Bronchial epithelial cell (primary cell): ENCODE results near the gene TMEM135. TPM values are rescaled to one million over a fixed set of nuclear protein-coding genes. Genes with fewer than 3 reads are reported as not detected.

Experiments used
- DNase-seq: peaks from one replicate; pipeline ENCODE4 v3.0.0-alpha.2; 2010; ENCODE audit warnings: low read depth
- FAIRE-seq: peaks from 2 replicates; lab custom pipeline; 2011; peaks lifted over from hg19 to GRCh38; lab: Jason Lieb, UNC
- H3K27me3 ChIP-seq: 2 replicates; pipeline ENCODE4 v1.5.1; 2011; ENCODE audit warnings: low read length; ENCODE audit not compliant: control insufficient read depth, insufficient read depth
- H3K36me3 ChIP-seq: 2 replicates; pipeline ENCODE4 v1.5.1; 2011; ENCODE audit warnings: low read length; ENCODE audit not compliant: control insufficient read depth, insufficient read depth
- H3K4me3 ChIP-seq: 2 replicates; pipeline ENCODE4 v1.5.1; 2011; ENCODE audit warnings: mild to moderate bottlenecking, low read depth, low read length, control low read depth
- total RNA-seq: library from RNA; depleted of rRNA; stranded (reverse); fragments of >200 nt; gene quantifications from 2 replicates; pipeline ENCODE4 v1.2.1, GENCODE V29; 2014
- TF ChIP-seq, protein P1 (sequence below): IDR thresholded peaks from 2 replicates; pipeline ENCODE4 v1.5.1; 2011; ENCODE audit warnings: mild to moderate bottlenecking, moderate library complexity, low read length, control low read depth, inconsistent platforms; ENCODE audit not compliant: insufficient read depth, severe bottlenecking

The TMEM135 gene
- total RNA-seq, 1 donor from 2014 or later = 6.8 TPM

DNA sequence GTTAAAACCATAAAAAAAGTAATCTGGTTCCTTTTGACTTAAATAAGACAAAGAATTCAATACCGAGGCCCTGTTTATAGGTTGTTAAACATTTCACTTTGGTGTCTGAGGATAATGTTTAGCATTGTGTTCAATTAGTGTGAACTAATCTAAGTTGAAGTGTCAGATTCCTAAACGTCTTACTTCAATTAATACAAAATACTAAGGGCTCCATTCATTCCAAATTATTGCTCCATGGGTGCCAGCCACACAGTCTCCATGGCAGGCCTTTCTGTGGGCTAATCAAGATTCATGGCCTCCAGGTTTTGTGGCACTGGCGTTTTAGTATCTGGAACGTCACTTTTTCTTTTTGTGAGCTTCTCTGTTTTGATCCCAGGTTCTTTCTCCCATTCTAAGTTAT is 89.4 kb downstream of the TMEM135 start:
- H3K4me3 ChIP-seq = no peak overlapping the region
- FAIRE-seq (no peak), DNase-seq (no peak)
- H3K36me3 ChIP-seq = no peaks in the 10 kb centered on the region
- TF ChIP-seq, protein P1, sequence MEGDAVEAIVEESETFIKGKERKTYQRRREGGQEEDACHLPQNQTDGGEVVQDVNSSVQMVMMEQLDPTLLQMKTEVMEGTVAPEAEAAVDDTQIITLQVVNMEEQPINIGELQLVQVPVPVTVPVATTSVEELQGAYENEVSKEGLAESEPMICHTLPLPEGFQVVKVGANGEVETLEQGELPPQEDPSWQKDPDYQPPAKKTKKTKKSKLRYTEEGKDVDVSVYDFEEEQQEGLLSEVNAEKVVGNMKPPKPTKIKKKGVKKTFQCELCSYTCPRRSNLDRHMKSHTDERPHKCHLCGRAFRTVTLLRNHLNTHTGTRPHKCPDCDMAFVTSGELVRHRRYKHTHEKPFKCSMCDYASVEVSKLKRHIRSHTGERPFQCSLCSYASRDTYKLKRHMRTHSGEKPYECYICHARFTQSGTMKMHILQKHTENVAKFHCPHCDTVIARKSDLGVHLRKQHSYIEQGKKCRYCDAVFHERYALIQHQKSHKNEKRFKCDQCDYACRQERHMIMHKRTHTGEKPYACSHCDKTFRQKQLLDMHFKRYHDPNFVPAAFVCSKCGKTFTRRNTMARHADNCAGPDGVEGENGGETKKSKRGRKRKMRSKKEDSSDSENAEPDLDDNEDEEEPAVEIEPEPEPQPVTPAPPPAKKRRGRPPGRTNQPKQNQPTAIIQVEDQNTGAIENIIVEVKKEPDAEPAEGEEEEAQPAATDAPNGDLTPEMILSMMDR = no peak
- H3K27me3 ChIP-seq = no peaks in the 10 kb centered on the region

GRCh38 chr11:87128372-87128771 is 90.6 kb downstream of the TMEM135 start:
- no peak overlapping the region for H3K4me3 ChIP-seq
- no peaks in the 10 kb centered on the region for H3K36me3 ChIP-seq
- no peak for DNase-seq
- TF ChIP-seq, protein P1 = no peak
- no peak for FAIRE-seq
- no peaks in the 10 kb centered on the region for H3K27me3 ChIP-seq

DNA sequence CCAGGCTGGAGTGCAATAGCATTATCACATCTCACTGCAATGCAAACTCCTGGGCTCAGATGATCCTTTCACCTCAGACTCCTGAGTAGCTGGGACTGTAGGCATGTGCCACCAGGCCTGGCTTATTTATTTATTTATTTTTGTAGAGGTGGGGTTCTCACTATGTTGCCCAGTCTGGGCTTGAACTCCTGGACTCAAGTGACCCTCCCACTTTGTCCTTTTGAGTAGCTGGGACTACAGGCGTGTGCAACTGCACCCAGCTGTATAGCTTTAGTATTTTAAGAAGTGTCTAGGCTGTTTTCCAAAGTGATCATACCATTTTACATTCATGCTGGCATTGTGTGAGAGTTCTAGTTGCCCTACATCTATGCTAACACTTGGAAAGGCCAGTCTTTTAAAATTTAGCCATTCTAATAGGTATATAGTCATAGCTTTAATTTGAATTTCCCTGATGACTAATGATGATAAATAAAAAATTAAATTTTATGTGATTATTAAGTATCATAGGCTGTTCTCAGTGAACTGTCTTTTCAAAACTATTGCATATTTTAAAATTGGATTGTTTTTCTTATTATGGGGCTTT is 96.9 kb downstream of the TMEM135 start:
- TF ChIP-seq, protein P1 = no peak
- FAIRE-seq (no peak), DNase-seq (no peak)
- Histone ChIP-seq H3K27me3 (no peaks in the 10 kb centered on the region), H3K4me3 (no peak overlapping the region), H3K36me3 (no peaks in the 10 kb centered on the region)

- TF ChIP-seq, protein P1 = no peak
- Histone ChIP-seq H3K27me3 (no peaks in the 10 kb centered on the region), H3K4me3 (no peak overlapping the region), H3K36me3 (no peaks in the 10 kb centered on the region)
- no peak for FAIRE-seq
- no peak for DNase-seq
Observed at GRCh38 chr11:87136236-87136635, 98.5 kb downstream of the TMEM135 start.

- no peaks in the 10 kb centered on the region for H3K36me3 ChIP-seq
Observed at GRCh38 chr11:87137711-87138110, 100.0 kb downstream of the TMEM135 start.

More at GRCh38 chr11:87137711-87138110, 100.0 kb downstream of the TMEM135 start:
- FAIRE-seq (no peak), DNase-seq (no peak)
- TF ChIP-seq, protein P1 = no peak
- Histone ChIP-seq H3K27me3 (no peaks in the 10 kb centered on the region), H3K4me3 (no peak overlapping the region)
